Measurements from ENCODE around the gene EIF5A. TPM values are rescaled to one million over a fixed set of nuclear protein-coding genes. Genes with fewer than 3 reads are reported as not detected.

Gene EIF5A
- total and polyA plus RNA-seq, 9 donors, result 175 to 372 (median 321) TPM

DNA sequence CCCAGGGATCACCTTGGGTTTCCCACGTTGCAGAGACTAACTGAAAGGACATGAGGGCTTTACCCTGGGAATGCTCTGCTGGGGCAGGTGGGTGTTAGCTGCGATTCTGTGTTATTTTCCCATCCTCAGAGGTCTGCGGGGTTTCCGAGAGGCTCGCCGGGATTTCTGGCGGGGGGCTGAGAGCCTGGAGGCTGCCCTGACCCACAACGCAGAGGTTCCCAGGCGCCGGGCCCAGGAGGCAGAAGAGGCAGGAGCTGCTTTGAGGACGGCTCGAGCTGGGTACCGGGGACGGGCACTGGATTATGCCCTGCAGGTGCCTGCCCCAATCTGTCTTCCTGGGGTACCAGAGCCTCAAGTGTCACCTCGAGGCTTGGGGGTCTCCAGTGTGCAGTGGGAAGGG, 35.8 kb downstream of the EIF5A start:
- H3K9me3 ChIP-seq (replicated peaks; ENCODE audit: control insufficient read depth, low read depth, low read length), result no peaks in the 10 kb centered on the region
- peaks cover 24% of the 10 kb centered on the region for H3K27me3 ChIP-seq (ENCODE audit: control insufficient read depth, insufficient read depth, low read length)
- H3K36me3 ChIP-seq (ENCODE audit: control insufficient read depth, insufficient read depth, low read length), result no peaks in the 10 kb centered on the region
- H3K4me1 ChIP-seq (ENCODE audit: control insufficient read depth, insufficient read depth, low read length), result peaks cover 12% of the 10 kb centered on the region
- H3K27ac ChIP-seq (ENCODE audit: low read length), result no peak overlapping the region
- DNase-seq, result peak; percentile 4
- no peak overlapping the region for H3K4me3 ChIP-seq (ENCODE audit: low read length)
- 73% methylated on average over 15 of the region's 15 CpGs for WGBS (ENCODE audit: insufficient coverage)

DNA sequence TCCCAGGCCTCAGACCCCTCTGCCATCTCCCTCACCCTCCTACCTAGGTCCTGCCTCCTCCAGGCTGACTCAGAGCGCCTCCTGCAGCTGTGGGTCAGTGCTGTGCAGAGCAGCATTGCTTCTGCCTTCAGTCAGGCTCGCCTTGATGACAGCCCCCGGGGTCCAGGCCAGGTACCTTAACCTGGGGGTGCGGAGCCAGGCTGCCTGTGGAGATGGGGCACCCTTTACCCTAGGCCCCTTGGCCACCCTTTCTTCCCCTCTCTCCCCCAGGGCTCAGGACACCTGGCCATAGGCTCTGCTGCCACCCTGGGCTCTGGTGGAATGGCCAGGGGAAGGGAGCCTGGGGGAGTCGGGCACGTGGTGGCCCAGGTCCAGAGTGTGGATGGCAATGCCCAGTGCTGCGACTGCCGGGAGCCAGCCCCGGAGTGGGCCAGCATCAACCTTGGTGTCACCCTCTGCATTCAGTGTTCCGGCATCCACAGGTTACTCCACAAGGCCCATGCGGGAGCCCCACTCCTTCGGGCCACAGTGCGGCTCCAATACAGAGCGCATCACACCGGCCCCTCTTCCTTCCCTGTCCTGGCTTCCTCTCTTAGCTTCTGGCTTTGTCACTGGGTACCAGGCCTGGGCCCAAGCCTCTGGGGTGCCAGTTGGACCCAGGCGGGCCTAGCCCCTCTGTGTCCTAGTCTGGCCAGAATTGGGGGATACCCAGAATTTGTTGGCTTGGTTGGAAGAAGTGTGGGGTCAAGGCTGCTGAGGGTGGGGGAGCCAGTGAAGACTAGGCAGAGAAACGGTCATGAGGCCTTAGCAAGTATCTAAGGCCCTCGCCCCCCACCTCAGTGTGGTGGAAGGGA, 39.6 kb downstream of the EIF5A start:
- H3K27ac ChIP-seq (ENCODE audit: low read length), result no peak overlapping the region
- H3K27me3 ChIP-seq (ENCODE audit: control insufficient read depth, insufficient read depth, low read length), result peaks cover 12% of the 10 kb centered on the region
- H3K4me1 ChIP-seq (ENCODE audit: control insufficient read depth, insufficient read depth, low read length), result peaks cover 37% of the 10 kb centered on the region
- no peaks in the 10 kb centered on the region for H3K9me3 ChIP-seq (replicated peaks; ENCODE audit: control insufficient read depth, low read depth, low read length)
- peak; percentile 28 for DNase-seq
- 84% methylated on average over 15 of the region's 18 CpGs for WGBS (ENCODE audit: insufficient coverage)
- H3K36me3 ChIP-seq (ENCODE audit: control insufficient read depth, insufficient read depth, low read length), result no peaks in the 10 kb centered on the region
- no peak overlapping the region for H3K4me3 ChIP-seq (ENCODE audit: low read length)

DNA sequence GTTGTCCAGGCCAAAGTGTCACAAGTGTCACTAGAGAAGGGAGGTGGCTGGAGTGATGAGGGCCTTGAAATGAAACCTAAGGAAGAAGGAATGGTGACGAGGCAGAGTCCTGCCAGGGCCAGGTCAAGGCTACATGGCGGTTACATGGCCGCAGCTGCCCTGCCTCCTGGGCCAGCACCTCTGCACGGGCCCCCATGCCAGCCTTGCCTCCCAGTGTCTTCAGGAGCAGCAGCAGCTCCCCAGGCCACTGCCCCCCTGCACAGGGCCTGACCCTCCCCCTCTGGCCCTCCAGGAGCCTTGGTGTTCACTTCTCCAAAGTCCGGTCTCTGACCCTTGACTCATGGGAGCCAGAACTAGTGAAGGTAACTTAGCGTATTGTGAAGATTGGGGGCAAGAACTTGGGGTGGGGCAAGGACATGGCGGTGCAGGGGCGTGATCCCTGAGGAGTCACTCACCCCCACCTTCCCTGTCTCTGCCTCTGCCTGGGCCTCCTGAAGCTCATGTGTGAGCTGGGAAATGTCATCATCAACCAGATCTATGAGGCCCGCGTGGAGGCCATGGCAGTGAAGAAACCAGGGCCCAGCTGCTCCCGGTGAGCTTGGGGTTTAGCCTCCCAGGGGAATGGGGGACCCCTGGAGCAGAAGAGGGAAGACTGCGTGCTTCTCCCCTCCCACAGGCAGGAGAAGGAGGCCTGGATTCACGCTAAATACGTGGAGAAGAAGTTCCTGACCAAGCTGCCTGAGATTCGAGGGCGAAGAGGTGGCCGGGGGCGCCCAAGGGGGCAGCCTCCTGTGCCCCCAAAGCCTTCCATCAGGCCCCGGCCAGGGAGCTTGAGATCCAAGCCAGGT, 40.4 kb downstream of the EIF5A start:
- H3K36me3 ChIP-seq (ENCODE audit: control insufficient read depth, insufficient read depth, low read length), result no peaks in the 10 kb centered on the region
- H3K4me1 ChIP-seq (ENCODE audit: control insufficient read depth, insufficient read depth, low read length), result peaks cover 44% of the 10 kb centered on the region
- peak; percentile 46 for DNase-seq
- WGBS (ENCODE audit: insufficient coverage), result 79% methylated on average over 8 of the region's 19 CpGs
- H3K27me3 ChIP-seq (ENCODE audit: control insufficient read depth, insufficient read depth, low read length), result peaks cover 12% of the 10 kb centered on the region
- H3K9me3 ChIP-seq (replicated peaks; ENCODE audit: control insufficient read depth, low read depth, low read length), result no peaks in the 10 kb centered on the region
- no peak overlapping the region for H3K27ac ChIP-seq (ENCODE audit: low read length)
- H3K4me3 ChIP-seq (ENCODE audit: low read length), result no peak overlapping the region

DNA sequence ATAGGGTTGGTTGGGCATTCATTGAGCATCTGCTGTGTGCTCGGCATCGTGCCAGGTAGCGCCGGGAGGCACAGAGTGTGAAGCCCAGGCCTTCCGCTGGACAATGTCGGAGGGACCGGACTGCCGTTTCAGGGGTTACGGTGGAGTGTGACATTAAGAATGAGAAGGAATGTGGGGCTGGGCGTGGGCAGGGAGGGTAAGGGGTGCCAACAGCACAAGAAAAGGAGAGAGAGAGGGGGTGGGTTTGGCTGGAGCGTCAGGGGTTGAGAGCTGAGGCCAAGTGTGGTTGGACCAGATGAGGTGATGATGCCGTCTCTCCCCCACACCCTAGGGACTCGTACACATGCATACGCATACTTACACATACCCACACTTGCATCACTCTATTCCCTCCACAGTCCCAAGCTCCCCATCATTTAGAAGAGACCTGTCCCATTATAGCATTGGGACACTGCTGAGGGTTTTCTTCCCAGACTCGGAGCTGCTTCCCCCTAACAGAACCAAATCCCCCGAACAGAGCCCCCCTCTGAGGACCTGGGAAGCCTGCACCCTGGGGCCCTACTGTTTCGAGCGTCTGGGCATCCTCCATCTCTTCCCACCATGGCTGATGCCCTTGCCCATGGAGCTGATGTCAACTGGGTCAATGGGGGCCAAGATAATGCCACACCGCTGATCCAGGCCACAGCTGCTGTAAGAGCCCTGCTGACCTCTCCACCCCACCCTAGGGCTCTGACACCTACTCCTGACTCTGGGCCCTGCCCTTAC, 41.2 kb downstream of the EIF5A start:
- Histone ChIP-seq H3K27me3 (ENCODE audit: control insufficient read depth, insufficient read depth, low read length) (peaks cover 4% of the 10 kb centered on the region), H3K27ac (ENCODE audit: low read length) (no peak overlapping the region), H3K9me3 (replicated peaks; ENCODE audit: control insufficient read depth, low read depth, low read length) (no peaks in the 10 kb centered on the region), H3K36me3 (ENCODE audit: control insufficient read depth, insufficient read depth, low read length) (no peaks in the 10 kb centered on the region), H3K4me3 (ENCODE audit: low read length) (no peak overlapping the region), H3K4me1 (ENCODE audit: control insufficient read depth, insufficient read depth, low read length) (peaks cover 52% of the 10 kb centered on the region)
- 59% methylated on average over 16 of the region's 19 CpGs for WGBS (ENCODE audit: insufficient coverage)
- DNase-seq, result peak; percentile 45

DNA sequence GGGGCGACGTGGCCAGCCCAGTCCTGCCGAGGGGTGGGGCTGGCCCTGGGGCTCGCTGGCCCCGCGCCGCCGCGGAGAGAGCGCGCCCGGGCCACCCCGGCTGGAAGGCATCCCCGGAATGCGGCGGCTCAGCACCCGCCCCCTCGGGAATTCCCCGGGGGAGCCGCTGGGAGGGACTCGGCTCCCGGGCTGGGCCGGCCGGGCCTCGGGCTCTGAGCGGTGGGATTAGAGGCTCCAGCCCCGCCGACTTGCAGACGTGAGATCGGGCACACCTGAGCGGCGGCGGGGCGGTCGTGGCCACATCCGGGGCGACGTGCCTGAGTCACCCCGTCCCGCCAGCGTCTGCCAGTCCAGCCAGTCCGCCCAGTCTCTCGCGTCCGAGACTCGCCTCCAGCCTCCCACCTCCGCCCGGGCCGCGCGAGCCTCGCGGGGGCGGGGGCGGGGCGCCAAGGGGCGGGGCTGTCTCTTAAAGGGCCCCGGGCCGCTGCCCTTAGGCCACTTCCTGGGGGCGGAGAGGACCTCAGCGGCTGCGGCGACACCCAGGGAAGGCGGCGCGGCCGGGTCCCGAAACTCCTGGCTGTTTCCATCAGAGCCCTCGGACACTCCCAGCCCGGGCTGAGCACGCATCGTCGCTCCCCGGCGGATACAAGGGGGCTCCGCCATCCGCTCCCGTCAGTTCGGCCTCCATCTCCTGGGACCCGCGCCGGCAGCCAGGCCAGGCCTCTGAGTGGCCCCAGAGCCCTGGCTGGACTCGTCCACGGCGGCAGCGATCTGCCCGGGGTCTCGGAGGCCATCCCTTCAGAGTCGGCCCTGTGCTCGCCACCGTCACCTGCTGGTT, 44.5 kb downstream of the EIF5A start, which contains the start of gene KCTD11:
TSS of gene KCTD11 (plus strand) at position 498 of the 838 bp plus-strand sequence.
- Histone ChIP-seq H3K27me3 (ENCODE audit: control insufficient read depth, insufficient read depth, low read length) (no peaks in the 10 kb centered on the region), H3K4me3 (ENCODE audit: low read length) (peak within 1 kb of the TSS; percentile 81), H3K4me1 (ENCODE audit: control insufficient read depth, insufficient read depth, low read length) (peaks cover 79% of the 10 kb centered on the region), H3K27ac (ENCODE audit: low read length) (peak within 1 kb of the TSS; percentile 98), H3K36me3 (ENCODE audit: control insufficient read depth, insufficient read depth, low read length) (no peaks in the 10 kb centered on the region), H3K9me3 (replicated peaks; ENCODE audit: control insufficient read depth, low read depth, low read length) (no peaks in the 10 kb centered on the region)
- DNase-seq, result peak; percentile 95
- under 1% methylated on average over 88 of the region's 91 CpGs for whole genome bisulfite sequencing (ENCODE audit: insufficient coverage)

DNA sequence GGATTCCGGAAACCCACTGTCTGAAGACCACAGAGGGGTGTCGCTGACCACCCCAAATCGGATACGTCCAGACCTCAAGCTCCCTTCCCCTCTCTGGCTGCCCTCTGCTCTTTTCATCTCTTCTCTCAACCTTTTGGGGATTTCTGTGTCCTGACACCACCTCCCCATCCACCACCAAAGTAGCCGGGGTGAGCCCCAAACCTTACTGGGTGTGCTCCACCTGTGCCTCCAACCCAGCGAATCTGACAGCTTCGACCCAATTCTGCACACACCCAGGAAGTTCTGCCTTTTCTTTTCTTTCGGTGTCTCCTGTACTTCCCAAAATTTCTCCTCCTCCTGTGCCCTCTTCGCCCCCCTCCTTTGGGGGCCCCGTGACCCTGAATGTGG, 45.1 kb downstream of the EIF5A start:
- Histone ChIP-seq H3K9me3 (replicated peaks; ENCODE audit: control insufficient read depth, low read depth, low read length) (no peaks in the 10 kb centered on the region), H3K36me3 (ENCODE audit: control insufficient read depth, insufficient read depth, low read length) (no peaks in the 10 kb centered on the region), H3K4me1 (ENCODE audit: control insufficient read depth, insufficient read depth, low read length) (peaks cover 75% of the 10 kb centered on the region), H3K27me3 (ENCODE audit: control insufficient read depth, insufficient read depth, low read length) (no peaks in the 10 kb centered on the region), H3K4me3 (ENCODE audit: low read length) (peak overlapping the region; percentile 81), H3K27ac (ENCODE audit: low read length) (peak overlapping the region; percentile 98)
- no peak for DNase-seq
- 21% methylated on average over 10 of the region's 10 CpGs for WGBS (ENCODE audit: insufficient coverage)

DNA sequence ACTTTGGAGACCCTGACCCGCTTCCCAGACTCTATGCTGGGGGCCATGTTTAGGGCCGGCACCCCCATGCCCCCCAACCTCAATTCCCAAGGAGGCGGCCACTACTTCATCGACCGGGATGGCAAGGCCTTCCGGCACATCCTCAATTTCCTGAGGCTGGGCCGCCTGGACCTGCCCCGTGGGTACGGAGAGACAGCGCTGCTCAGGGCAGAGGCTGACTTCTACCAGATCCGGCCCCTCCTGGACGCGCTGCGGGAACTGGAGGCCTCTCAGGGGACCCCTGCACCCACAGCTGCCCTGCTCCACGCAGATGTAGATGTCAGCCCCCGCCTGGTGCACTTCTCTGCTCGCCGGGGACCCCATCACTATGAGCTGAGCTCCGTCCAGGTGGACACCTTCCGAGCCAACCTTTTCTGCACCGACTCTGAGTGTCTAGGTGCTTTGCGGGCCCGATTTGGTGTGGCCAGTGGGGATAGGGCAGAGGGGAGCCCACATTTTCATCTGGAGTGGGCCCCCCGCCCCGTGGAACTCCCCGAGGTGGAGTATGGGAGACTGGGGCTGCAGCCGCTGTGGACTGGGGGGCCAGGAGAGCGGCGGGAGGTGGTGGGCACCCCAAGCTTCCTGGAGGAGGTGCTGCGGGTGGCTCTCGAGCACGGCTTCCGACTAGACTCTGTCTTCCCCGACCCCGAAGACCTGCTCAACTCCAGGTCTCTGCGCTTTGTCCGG, 45.6 kb downstream of the EIF5A start:
- Histone ChIP-seq H3K27me3 (ENCODE audit: control insufficient read depth, insufficient read depth, low read length) (no peaks in the 10 kb centered on the region), H3K27ac (ENCODE audit: low read length) (peak overlapping the region; percentile 98), H3K4me1 (ENCODE audit: control insufficient read depth, insufficient read depth, low read length) (peaks cover 69% of the 10 kb centered on the region), H3K4me3 (ENCODE audit: low read length) (peak overlapping the region; percentile 81), H3K36me3 (ENCODE audit: control insufficient read depth, insufficient read depth, low read length) (no peaks in the 10 kb centered on the region), H3K9me3 (replicated peaks; ENCODE audit: control insufficient read depth, low read depth, low read length) (no peaks in the 10 kb centered on the region)
- 81% methylated on average over 25 of the region's 37 CpGs for WGBS (ENCODE audit: insufficient coverage)
- DNase-seq, result peak; percentile 33

DNA sequence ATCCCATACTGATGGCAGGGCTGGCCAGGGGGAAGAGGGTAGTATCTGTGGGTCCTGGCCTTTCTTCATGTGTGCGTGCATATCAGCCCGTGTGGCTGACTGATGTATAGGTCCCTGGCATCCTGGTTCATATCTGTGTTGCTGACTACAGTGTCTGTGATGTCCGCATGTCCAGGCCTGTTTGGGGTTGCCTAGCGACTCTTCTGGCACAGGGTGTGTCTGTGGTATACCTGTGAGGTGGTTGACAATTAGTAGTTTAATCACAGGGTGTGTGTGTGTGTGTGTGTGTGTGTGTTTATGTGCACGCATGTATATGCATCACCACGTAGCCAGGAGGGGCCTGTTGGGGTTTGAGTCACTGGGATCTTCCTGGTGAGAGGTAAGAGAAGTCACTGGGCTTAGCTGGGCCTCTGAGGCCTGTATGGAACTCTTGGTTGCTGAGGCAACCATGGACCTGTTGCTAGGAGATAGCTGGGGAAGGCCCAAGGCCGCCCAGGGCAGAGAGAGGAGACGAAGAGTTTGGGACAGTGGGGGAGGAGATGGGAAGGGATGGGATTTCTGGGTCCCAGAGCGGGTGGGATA, 46.9 kb downstream of the EIF5A start:
- Histone ChIP-seq H3K27ac (ENCODE audit: low read length) (peak overlapping the region; percentile 69), H3K9me3 (replicated peaks; ENCODE audit: control insufficient read depth, low read depth, low read length) (no peaks in the 10 kb centered on the region), H3K36me3 (ENCODE audit: control insufficient read depth, insufficient read depth, low read length) (no peaks in the 10 kb centered on the region), H3K4me1 (ENCODE audit: control insufficient read depth, insufficient read depth, low read length) (peaks cover 58% of the 10 kb centered on the region), H3K4me3 (ENCODE audit: low read length) (no peak overlapping the region), H3K27me3 (ENCODE audit: control insufficient read depth, insufficient read depth, low read length) (no peaks in the 10 kb centered on the region)
- peak; percentile 74 for DNase-seq
- WGBS (ENCODE audit: insufficient coverage), result 53% methylated on average over 7 of the region's 9 CpGs

Measured in muscle of leg (tissue), 11 donors.